ENCODE measurements around the gene PSEN1.

DNA sequence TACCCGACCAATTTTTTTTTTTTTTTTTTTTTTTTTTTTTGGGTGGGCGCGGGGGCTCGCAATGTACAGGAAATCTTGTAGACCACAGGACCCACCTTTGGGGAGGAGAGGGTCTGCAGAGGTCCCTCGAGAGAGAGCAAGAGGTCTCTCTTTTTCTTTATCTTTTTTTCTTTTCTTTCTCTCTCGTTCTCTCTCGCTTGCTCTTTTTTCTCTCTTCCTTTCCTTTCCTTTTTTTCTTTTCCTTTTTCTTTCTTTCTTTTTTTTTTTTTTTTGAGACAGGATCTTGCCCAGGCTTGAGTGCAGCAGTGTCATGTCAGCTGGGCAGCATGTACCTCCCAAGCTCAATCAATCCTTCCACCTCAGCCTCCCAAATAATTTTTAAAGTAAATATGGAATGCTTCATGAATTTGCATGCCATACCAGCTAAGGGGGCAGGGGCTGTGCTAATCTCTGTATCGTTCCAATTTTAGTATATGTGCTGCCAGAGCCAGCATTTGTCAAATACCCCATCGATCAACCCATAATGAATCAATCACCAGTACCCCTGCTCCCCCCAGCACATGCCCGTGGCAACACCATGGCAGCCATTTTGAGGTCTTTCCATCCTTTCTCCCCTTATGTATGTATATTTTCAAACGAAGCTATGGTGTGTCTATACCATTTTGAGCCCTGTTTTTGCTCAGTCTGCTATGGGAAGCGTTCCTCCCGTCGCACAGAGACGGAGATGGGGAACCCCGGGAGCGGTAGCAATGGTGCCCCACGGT is 110.3 kb downstream of the PSEN1 start:
- TF ChIP-seq, protein P1, sequence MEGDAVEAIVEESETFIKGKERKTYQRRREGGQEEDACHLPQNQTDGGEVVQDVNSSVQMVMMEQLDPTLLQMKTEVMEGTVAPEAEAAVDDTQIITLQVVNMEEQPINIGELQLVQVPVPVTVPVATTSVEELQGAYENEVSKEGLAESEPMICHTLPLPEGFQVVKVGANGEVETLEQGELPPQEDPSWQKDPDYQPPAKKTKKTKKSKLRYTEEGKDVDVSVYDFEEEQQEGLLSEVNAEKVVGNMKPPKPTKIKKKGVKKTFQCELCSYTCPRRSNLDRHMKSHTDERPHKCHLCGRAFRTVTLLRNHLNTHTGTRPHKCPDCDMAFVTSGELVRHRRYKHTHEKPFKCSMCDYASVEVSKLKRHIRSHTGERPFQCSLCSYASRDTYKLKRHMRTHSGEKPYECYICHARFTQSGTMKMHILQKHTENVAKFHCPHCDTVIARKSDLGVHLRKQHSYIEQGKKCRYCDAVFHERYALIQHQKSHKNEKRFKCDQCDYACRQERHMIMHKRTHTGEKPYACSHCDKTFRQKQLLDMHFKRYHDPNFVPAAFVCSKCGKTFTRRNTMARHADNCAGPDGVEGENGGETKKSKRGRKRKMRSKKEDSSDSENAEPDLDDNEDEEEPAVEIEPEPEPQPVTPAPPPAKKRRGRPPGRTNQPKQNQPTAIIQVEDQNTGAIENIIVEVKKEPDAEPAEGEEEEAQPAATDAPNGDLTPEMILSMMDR (IDR thresholded peaks at IDR 0.05; ENCODE audit: control extremely low read depth in 1 of 3, insufficient read depth in 1 of 3, low read depth in 1 of 3, low read length in 3 of 3): no peak
- TF ChIP-seq POLR2AphosphoS5 (IDR thresholded peaks at IDR 0.05; ENCODE audit: low read depth, low read length) (no peak), EZH2 (IDR thresholded peaks at IDR 0.05; ENCODE audit: low read depth, low read length, severe bottlenecking) (no peak), SUZ12 (IDR thresholded peaks at IDR 0.05; ENCODE audit: low read length) (no peak), GABPA (IDR thresholded peaks at IDR 0.05; ENCODE audit: borderline replicate concordance, insufficient read depth, low read length) (no peak), POLR2A (IDR thresholded peaks at IDR 0.05; ENCODE audit: control extremely low read depth in 1 of 2, low read depth in 2 of 2, low read length in 2 of 2) (no peak), MAFK (IDR thresholded peaks at IDR 0.05; ENCODE audit: low read depth, low read length) (no peak), BCL11A (IDR thresholded peaks at IDR 0.05; ENCODE audit: low read depth in 2 of 2, low read length in 2 of 2) (no peak), ZNF274 (IDR thresholded peaks at IDR 0.05; ENCODE audit: borderline replicate concordance, extremely low read depth, low read length) (no peak), EP300 (IDR thresholded peaks at IDR 0.05; ENCODE audit: borderline replicate concordance in 1 of 2, low read depth in 2 of 2, low read length in 2 of 2) (no peak)

Data from H1 (cell line).